HG03521 (cell line): ENCODE results near the gene PCDHGA9.
"Not testable (repeated sequence)": the region's sequence is repeated elsewhere in the genome, so short reads cannot be mapped to it uniquely, and the experiment has no call there.

Experiments used
- ATAC-seq: cut with Tn5 transposase; IDR thresholded peaks from one replicate; pipeline ENCODE4 v1.9.1; 2021; ENCODE audit warnings: mild to moderate bottlenecking, moderate library complexity; ENCODE audit not compliant: unreplicated experiment

PCDHGA9 gene

GRCh38 chr5:141402553-141403243 is at the start of gene PCDHGA9:
PCDHGA9 (plus strand) TSS chr5:141402778; CDS start chr5:141402953, 175 bp downstream.
- no peak for ATAC-seq

GRCh38 chr5:141354900-141355469 is 47.6 kb upstream of the PCDHGA9 start, which contains the start of gene PCDHGA4:
PCDHGA4 (plus strand) TSS chr5:141355021; CDS start chr5:141355108, 87 bp downstream.
- no peak for ATAC-seq

- ATAC-seq = no peak
Observed at GRCh38 chr5:141355641-141356040, 46.9 kb upstream of the PCDHGA9 start.

- ATAC-seq = no peak
Observed at GRCh38 chr5:141356133-141356532, 46.4 kb upstream of the PCDHGA9 start.

GRCh38 chr5:141356950-141357349 is 45.6 kb upstream of the PCDHGA9 start:
- no peak for ATAC-seq

- ATAC-seq = no peak
Observed at GRCh38 chr5:141359790-141360426, 42.7 kb upstream of the PCDHGA9 start, which contains the start of gene PCDHGB2. PCDHGB2 (plus strand) TSS chr5:141359994; CDS start chr5:141360136, 142 bp downstream.

GRCh38 chr5:141360685-141361084 is 41.9 kb upstream of the PCDHGA9 start:
- ATAC-seq = no peak

- no peak for ATAC-seq
Observed at GRCh38 chr5:141362719-141363118, 39.9 kb upstream of the PCDHGA9 start.

GRCh38 chr5:141363952-141364660 is 38.5 kb upstream of the PCDHGA9 start, which contains the start of gene PCDHGA5:
PCDHGA5 (plus strand) TSS chr5:141364162; CDS start chr5:141364331, 169 bp downstream.
- ATAC-seq = no peak

GRCh38 chr5:141366016-141366896 is 36.3 kb upstream of the PCDHGA9 start:
- ATAC-seq = no peak

GRCh38 chr5:141369994-141370848 is 32.4 kb upstream of the PCDHGA9 start, which contains the start of gene PCDHGB3:
PCDHGB3 (plus strand) TSS chr5:141370242; CDS start chr5:141370395, 153 bp downstream.
- peak; percentile 67 for ATAC-seq

GRCh38 chr5:141371572-141372475 is 30.8 kb upstream of the PCDHGA9 start:
- ATAC-seq = no peak

GRCh38 chr5:141373673-141374317 is 28.8 kb upstream of the PCDHGA9 start, which contains the start of gene PCDHGA6:
PCDHGA6 (plus strand) TSS chr5:141373891; CDS start chr5:141374084, 193 bp downstream.
- no peak for ATAC-seq

GRCh38 chr5:141374627-141375026 is 28.0 kb upstream of the PCDHGA9 start:
- no peak for ATAC-seq

- not testable (repeated sequence) for ATAC-seq
Observed at GRCh38 chr5:141375444-141376155, 27.0 kb upstream of the PCDHGA9 start.

GRCh38 chr5:141382469-141383294 is 19.9 kb upstream of the PCDHGA9 start, which contains the start of gene PCDHGA7:
PCDHGA7 (plus strand) TSS chr5:141382742; CDS start chr5:141382900, 158 bp downstream.
- ATAC-seq = no peak
